ENCODE measurements around the gene SCYL1.
A peak's percentile ranks its signal among the peaks of the same experiment; 100 is the strongest.

The SCYL1 gene

DNA sequence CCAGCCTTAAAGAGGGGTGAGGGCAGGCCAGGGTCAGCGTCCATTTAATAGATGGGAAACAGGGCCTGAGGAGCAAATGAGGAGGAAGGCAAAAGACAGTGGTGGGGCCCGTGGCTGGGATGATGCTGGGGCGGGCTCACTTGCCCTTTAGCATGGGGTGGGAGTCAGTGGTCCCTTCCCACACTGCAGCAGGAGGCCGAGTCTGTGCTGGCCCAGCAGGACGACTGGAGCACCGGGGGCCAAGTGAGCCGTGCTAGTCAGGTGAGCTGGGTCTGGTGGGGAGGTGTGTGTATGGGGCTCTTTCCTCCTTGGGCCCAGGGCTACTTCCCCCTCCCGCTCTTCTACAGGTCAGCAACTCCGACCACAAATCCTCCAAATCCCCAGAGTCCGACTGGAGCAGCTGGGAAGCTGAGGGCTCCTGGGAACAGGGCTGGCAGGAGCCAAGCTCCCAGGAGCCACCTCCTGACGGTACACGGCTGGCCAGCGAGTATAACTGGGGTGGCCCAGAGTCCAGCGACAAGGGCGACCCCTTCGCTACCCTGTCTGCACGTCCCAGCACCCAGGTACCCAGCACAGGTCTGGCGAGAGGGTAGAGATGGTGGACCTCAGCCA, 12.8 kb downstream of the SCYL1 start:
- ChIA-PET POLR2A (interaction anchor here (0.9 to 2.2 kb wide), 4 partner anchors 8 to 100 kb away, joined by 4 to 5 read pairs (median 5); partner anchors contain the start of genes SIPA1 and ZNRD2), CTCF (interaction anchor here (1.4 to 10.0 kb wide), 3 partner anchors 28 to 54 kb away, joined by 5 to 207 read pairs (median 182); partner anchors contain the start of genes FAM89B, KCNK7, LTBP3 and ZNRD2)
- no peak for DNase-seq (ENCODE audit: low read depth, low spot score)
- TF ChIP-seq CTCF (IDR thresholded peaks at IDR 0.05; ENCODE audit: insufficient read depth, low read length, missing control alignments): no peak
- no peak overlapping the region for H3K4me3 ChIP-seq (ENCODE audit: low read depth, low read length)

GRCh38 chr11:65538232-65538914, 13.5 kb downstream of the SCYL1 start:
- ChIA-PET CTCF (interaction anchor here (1.0 to 10.0 kb wide), 3 partner anchors 9 to 53 kb away, joined by 3 to 207 read pairs (median 182); partner anchors contain the start of genes FAM89B, KCNK7, LTBP3 and ZNRD2), POLR2A (interaction anchor here (0.9 to 2.2 kb wide), 4 partner anchors 9 to 100 kb away, joined by 4 to 5 read pairs (median 5); partner anchors contain the start of genes SIPA1 and ZNRD2)
- no peak for TF ChIP-seq CTCF (IDR thresholded peaks at IDR 0.05; ENCODE audit: insufficient read depth, low read length, missing control alignments)
- no peak for DNase-seq (ENCODE audit: low read depth, low spot score)
- no peak overlapping the region for H3K4me3 ChIP-seq (ENCODE audit: low read depth, low read length)

- no peak for DNase-seq (ENCODE audit: low read depth, low spot score)
- no peak overlapping the region for H3K4me3 ChIP-seq (ENCODE audit: low read depth, low read length)
Measured at GRCh38 chr11:65538915-65539743, 14.2 kb downstream of the SCYL1 start.

GRCh38 chr11:65539744-65540289, 14.9 kb downstream of the SCYL1 start:
- DNase-seq (ENCODE audit: low read depth, low spot score): no peak
- H3K4me3 ChIP-seq (ENCODE audit: low read depth, low read length): peak overlapping the region; percentile 46
- CTCF ChIA-PET: interaction anchor here (0.8 to 10.0 kb wide), 17 partner anchors 9 to 184 kb away, joined by 3 to 207 read pairs (median 16); partner anchors contain the start of genes EHBP1L1, FAM89B, KAT5 and KCNK7

More at GRCh38 chr11:65538915-65539743, 14.2 kb downstream of the SCYL1 start:
- ChIA-PET POLR2A (interaction anchor here (2.2 to 3.4 kb wide), 2 partner anchors 10 to 33 kb away, joined by 5 to 28 read pairs; partner anchors contain the start of genes FAM89B and ZNRD2), CTCF (interaction anchor here (1.0 to 10.0 kb wide), 10 partner anchors 8 to 76 kb away, joined by 3 to 207 read pairs (median 34); partner anchors contain the start of genes EHBP1L1, FAM89B, KCNK7 and LTBP3)
- TF ChIP-seq CTCF (IDR thresholded peaks at IDR 0.05; ENCODE audit: insufficient read depth, low read length, missing control alignments): no peak

More at GRCh38 chr11:65539744-65540289, 14.9 kb downstream of the SCYL1 start:
- TF ChIP-seq CTCF (IDR thresholded peaks at IDR 0.05; ENCODE audit: insufficient read depth, low read length, missing control alignments): no peak
- POLR2A ChIA-PET: interaction anchor here (0.6 to 3.4 kb wide), 10 partner anchors 9 to 533 kb away, joined by 3 to 28 read pairs (median 5); partner anchors contain the start of genes EHBP1L1, FAM89B, KCNK7 and PCNX3
